Right lobe of liver (tissue), 4 donors: ENCODE data around the gene OR5K1.

Experiments
- CTCF ChIP-seq, 4 donors: fragments of 200-600 bp in 3 of 4; fragments of 450-650 bp in 1 of 4; IDR thresholded peaks; one replicate each; pipeline versions ENCODE4 v1.5.1 to v1.8.0; 2016 to 2022; ENCODE audit warnings: antibody characterized with exemption in 4 of 4, mild to moderate bottlenecking in 2 of 4
- POLR2A ChIP-seq: fragments of 450-650 bp; IDR thresholded peaks from one replicate; pipeline ENCODE4 v1.6.1; 2017; ENCODE audit warnings: antibody characterized with exemption, mild to moderate bottlenecking
- donor health status: DM: no; HTN: no; CAD: no.
- donor health status: DM: no; HTN: no; CAD: no.
- donor health status: DM: no; HTN: yes; CAD: no.

GRCh38 chr3:98518816-98519215 is 55.8 kb downstream of the OR5K1 start:
- TF ChIP-seq CTCF (IDR thresholded peaks at IDR 0.05) (no peak), POLR2A (no peak)
